GM19463 (cell line): ENCODE measurements around the gene CYLC1.
A peak's percentile ranks its signal among the peaks of the same experiment; 100 is the strongest.

Experiments
- ATAC-seq: cut with Tn5 transposase; IDR thresholded peaks from one replicate; pipeline ENCODE4 v1.9.1; 2021; ENCODE audit warnings: mild to moderate bottlenecking, moderate library complexity; ENCODE audit not compliant: unreplicated experiment

CYLC1 gene

GRCh38 chrX:83860846-83861245, at the start of gene CYLC1:
TSS of gene CYLC1 (plus strand) at chrX:83861146. CDS start at chrX:83861183, 37 bp downstream.
- ATAC-seq: no peak

- no peak for ATAC-seq
Measured at GRCh38 chrX:83819304-83819703, 41.6 kb upstream of the CYLC1 start.

GRCh38 chrX:83829874-83830273, 31.1 kb upstream of the CYLC1 start:
- no peak for ATAC-seq

GRCh38 chrX:83845397-83845796, 15.5 kb upstream of the CYLC1 start:
- ATAC-seq: peak; percentile 100

- no peak for ATAC-seq
Measured at GRCh38 chrX:83847339-83847738, 13.6 kb upstream of the CYLC1 start.

GRCh38 chrX:83888585-83888984, 27.6 kb downstream of the CYLC1 start:
- ATAC-seq: no peak

GRCh38 chrX:83892433-83892832, 31.5 kb downstream of the CYLC1 start:
- ATAC-seq: no peak

- no peak for ATAC-seq
Measured at GRCh38 chrX:83906921-83907320, 46.0 kb downstream of the CYLC1 start.

- peak; percentile 69 for ATAC-seq
Measured at GRCh38 chrX:83916525-83916924, 55.6 kb downstream of the CYLC1 start.

GRCh38 chrX:83934220-83934619, 73.3 kb downstream of the CYLC1 start:
- no peak for ATAC-seq
